Breast epithelium (tissue), 4 donors: ENCODE measurements around the gene FUBP3. TPM values are rescaled to one million over a fixed set of nuclear protein-coding genes. Genes with fewer than 3 reads are reported as not detected.
A peak's percentile ranks its signal among the peaks of the same experiment; 100 is the strongest.

Experiments used
- DNase-seq, 2 donors: peaks; one replicate each; pipeline ENCODE4 v3.0.0-alpha.2; 2019; ENCODE audit warnings: low spot score in 2 of 2
- H3K27ac ChIP-seq, 2 donors: fragments of 200-600 bp; sonication (generic) in 1 of 2; one replicate each; pipeline ENCODE4 v1.5.1; 2016 to 2019; ENCODE audit warnings: mild to moderate bottlenecking in 1 of 2
- H3K27me3 ChIP-seq, 2 donors: fragments of 200-600 bp; sonication (generic) in 1 of 2; one replicate each; pipeline versions ENCODE4 v1.5.1 to v1.6.0; 2017 to 2019; ENCODE audit warnings: control low read depth in 1 of 2, mild to moderate bottlenecking in 1 of 2
- H3K36me3 ChIP-seq: fragments of 200-600 bp; one replicate; pipeline ENCODE4 v1.5.1; 2019
- H3K4me1 ChIP-seq, 2 donors: fragments of 200-600 bp; sonication (generic); one replicate each; pipeline ENCODE4 v1.5.1; 2016 to 2019; ENCODE audit warnings: control low read depth in 1 of 2
- H3K4me3 ChIP-seq, 3 donors: fragments of 200-600 bp; sonication (generic); 1 replicate in 2 of 3; 2 replicates in 1 of 3; pipeline ENCODE4 v1.5.1; 2016 to 2019; ENCODE audit warnings: mild to moderate bottlenecking in 3 of 3, moderate library complexity in 2 of 3
- H3K9me3 ChIP-seq, 2 donors: fragments of 200-600 bp; sonication (generic) in 1 of 2; one replicate each; pipeline ENCODE4 v1.5.1; 2016 to 2019; ENCODE audit warnings: control low read depth in 1 of 2
- CTCF ChIP-seq, 3 donors: fragments of 450-650 bp; IDR thresholded peaks; one replicate each; pipeline ENCODE4 v1.5.1; 2016 to 2017; ENCODE audit warnings: antibody characterized with exemption in 3 of 3, mild to moderate bottlenecking in 3 of 3, moderate library complexity in 3 of 3
- POLR2A ChIP-seq: fragments of 450-650 bp; IDR thresholded peaks from one replicate; pipeline ENCODE4 v1.6.1; 2016; ENCODE audit warnings: antibody characterized with exemption, mild to moderate bottlenecking, moderate library complexity
- POLR2AphosphoS5 ChIP-seq, 3 donors: sonication (generic); formaldehyde crosslinking; IDR thresholded peaks; one replicate each; pipeline ENCODE4 v1.6.1; 2017; ENCODE audit warnings: antibody characterized with exemption in 3 of 3
- intact Hi-C: fragments of 100-400 bp; cut with DNase I; formaldehyde crosslinking; loops from one replicate; pipeline ENCODE4 v1.15.1; 2023; ENCODE audit warnings: low total_unique reads
- total RNA-seq, 3 donors: library from RNA; depleted of rRNA; stranded (reverse); fragments of >200 nt; gene quantifications; one replicate each; pipeline ENCODE4 v1.1.0, GENCODE V29; 2016

FUBP3 gene
- total RNA-seq, 3 donors from 2014 or later = 36.6 to 42.6 (median 38.7) TPM

- Histone ChIP-seq H3K27me3 (peaks cover 5 to 45% of the 10 kb centered on the region in 2 donors), H3K9me3 (no peaks in the 10 kb centered on the region), H3K4me3 (peak overlapping the region in 2 of 3 donors; percentile 32 to 45), H3K27ac (no peak overlapping the region), H3K36me3 (no peaks in the 10 kb centered on the region), H3K4me1 (no peaks in the 10 kb centered on the region)
- TF ChIP-seq POLR2A (no peak), POLR2AphosphoS5 (IDR thresholded peaks at IDR 0.05) (no peak), CTCF (IDR thresholded peaks at IDR 0.05) (no peak)
- DNase-seq = no peak
- intact Hi-C loops = no loop called here
Observed at GRCh38 chr9:130535818-130536521, 43.4 kb upstream of the FUBP3 start.

- no peak for DNase-seq
- no peak overlapping the region for H3K4me3 ChIP-seq
- intact Hi-C loops = no loop called here
- TF ChIP-seq POLR2AphosphoS5 (IDR thresholded peaks at IDR 0.05) (no peak), POLR2A (no peak), CTCF (IDR thresholded peaks at IDR 0.05) (no peak)
- no peaks in the 10 kb centered on the region for H3K4me1 ChIP-seq
- H3K27me3 ChIP-seq = peaks cover 5 to 47% of the 10 kb centered on the region in 2 donors
- H3K9me3 ChIP-seq = no peaks in the 10 kb centered on the region
- no peak overlapping the region for H3K27ac ChIP-seq
- no peaks in the 10 kb centered on the region for H3K36me3 ChIP-seq
Observed at GRCh38 chr9:130536701-130537107, 42.7 kb upstream of the FUBP3 start.

GRCh38 chr9:130537346-130538050, 41.9 kb upstream of the FUBP3 start:
- H3K4me1 ChIP-seq = no peaks in the 10 kb centered on the region
- H3K27ac ChIP-seq = no peak overlapping the region
- DNase-seq = no peak
- no peaks in the 10 kb centered on the region for H3K36me3 ChIP-seq
- H3K4me3 ChIP-seq = no peak overlapping the region
- no peaks in the 10 kb centered on the region for H3K9me3 ChIP-seq
- TF ChIP-seq CTCF (IDR thresholded peaks at IDR 0.05) (no peak), POLR2A (no peak), POLR2AphosphoS5 (IDR thresholded peaks at IDR 0.05) (no peak)
- intact Hi-C loops = loop anchor here (1.0 kb wide), 1 partner anchor 20 kb away; no protein-coding TSS in a partner anchor
- peaks cover 5 to 55% of the 10 kb centered on the region in 2 donors for H3K27me3 ChIP-seq

- intact Hi-C loops = no loop called here
- TF ChIP-seq POLR2A (no peak), CTCF (IDR thresholded peaks at IDR 0.05) (no peak), POLR2AphosphoS5 (IDR thresholded peaks at IDR 0.05) (no peak)
- Histone ChIP-seq H3K9me3 (no peaks in the 10 kb centered on the region), H3K27me3 (peaks cover 5 to 54% of the 10 kb centered on the region in 2 donors), H3K4me1 (no peaks in the 10 kb centered on the region), H3K4me3 (no peak overlapping the region), H3K27ac (no peak overlapping the region), H3K36me3 (no peaks in the 10 kb centered on the region)
- DNase-seq = no peak
Observed at GRCh38 chr9:130539420-130540223, 39.8 kb upstream of the FUBP3 start.
